ENCODE results near the gene ATP8B4.

ATP8B4 gene

GRCh38 chr15:49824775-49825099, 294.3 kb downstream of the ATP8B4 start:
- DNase-seq: no peak

DNA sequence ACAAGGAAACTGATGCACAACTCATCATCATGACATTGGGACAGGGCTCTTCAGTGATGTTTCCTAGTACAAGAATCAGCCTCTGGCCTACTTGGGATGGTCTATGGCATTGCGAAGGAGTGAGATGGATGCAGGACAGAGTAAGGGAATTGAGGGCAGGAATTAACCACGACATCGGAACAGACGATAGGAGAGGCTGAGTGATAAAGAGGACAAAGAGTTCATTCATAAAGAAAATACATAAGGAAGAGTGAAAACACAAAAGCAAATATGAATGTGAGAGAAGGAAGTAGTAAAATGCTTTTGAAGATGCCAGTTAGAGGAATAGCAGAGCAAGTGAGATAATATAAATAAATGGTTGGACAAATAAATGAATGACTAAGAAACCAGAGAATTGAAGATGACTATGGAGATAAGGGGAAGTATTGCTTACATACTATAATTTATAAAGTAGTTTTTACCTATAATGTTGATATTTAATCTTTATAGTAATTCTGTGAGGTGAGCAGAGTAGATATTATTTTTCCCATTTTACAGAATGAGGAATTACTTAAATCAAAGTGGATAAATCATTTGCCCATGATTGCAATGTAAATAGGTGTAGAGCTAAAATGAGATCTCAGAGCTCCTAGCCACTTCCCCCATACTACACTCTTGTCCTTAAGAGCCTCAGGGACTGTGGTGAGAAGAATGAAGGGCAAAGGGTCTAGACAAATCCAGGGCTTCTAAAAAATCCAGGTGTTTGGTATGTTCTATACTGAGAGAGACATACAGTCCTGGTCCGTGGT, 294.9 kb downstream of the ATP8B4 start:
- DNase-seq: no peak

DNA sequence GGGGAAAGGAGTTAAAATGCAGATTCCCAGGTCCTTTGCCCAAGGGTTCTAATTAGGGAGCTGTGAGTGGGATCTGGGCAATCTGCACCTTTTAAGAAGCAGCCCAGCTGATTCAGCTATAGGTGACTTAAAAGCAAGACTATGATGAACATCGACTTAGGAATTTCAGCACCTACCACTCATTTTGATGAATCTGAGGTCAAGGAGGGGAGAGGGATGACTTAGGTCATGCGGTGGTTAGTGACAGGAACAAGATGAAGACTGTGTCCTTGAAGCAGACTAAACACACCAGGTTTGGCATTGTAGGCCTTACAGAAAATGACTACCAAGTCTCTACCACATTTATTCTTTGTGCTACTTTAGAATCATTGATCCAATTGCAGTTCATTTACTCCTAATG, 301.9 kb downstream of the ATP8B4 start:
- no peak for DNase-seq

GRCh38 chr15:49815950-49816349, 303.1 kb downstream of the ATP8B4 start:
- DNase-seq: peak in 3 of 56 donors; percentile 1 to 3 (median 2)

GRCh38 chr15:49815526-49815925, 303.5 kb downstream of the ATP8B4 start:
- no peak for DNase-seq

DNA sequence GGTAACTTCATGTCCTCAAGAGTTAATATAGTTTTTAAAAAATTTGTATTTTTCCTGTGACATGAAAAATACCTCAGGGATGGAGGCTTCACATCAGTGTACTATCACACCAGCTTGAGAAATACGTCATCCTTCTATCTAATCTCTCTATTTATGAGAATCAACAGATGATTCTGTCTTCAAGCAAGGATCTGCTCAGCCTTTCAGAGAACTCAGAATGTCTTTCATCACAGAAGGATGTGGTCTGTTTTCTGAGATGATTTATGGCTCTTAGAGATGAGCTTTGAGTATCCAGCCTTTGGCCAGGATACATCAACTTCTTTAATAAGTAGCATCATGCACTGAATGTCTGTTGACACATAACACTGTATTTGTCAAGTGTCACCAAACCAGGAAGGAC, 304.3 kb downstream of the ATP8B4 start:
- DNase-seq: no peak

GRCh38 chr15:49813625-49814024, 305.4 kb downstream of the ATP8B4 start:
- no peak for DNase-seq

DNA sequence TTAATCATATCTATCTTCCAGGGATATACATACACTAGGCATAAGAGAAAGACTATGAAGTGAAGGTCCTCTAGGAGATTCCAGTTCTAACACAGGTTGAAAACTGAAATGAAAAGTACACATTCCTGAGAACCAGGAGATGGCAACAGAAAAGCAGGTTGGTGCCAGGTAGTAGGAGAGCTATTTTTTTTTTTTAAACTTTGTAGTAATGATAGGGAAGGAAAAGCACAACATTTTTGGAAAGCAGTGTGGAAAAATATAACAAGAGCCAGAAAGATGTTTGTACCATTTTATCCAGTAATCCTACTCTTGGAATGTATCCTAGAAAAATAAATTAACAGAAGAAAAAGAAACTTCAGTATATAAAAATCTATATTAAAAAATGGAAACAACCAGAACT, 308.3 kb downstream of the ATP8B4 start:
- DNase-seq: no peak

DNA sequence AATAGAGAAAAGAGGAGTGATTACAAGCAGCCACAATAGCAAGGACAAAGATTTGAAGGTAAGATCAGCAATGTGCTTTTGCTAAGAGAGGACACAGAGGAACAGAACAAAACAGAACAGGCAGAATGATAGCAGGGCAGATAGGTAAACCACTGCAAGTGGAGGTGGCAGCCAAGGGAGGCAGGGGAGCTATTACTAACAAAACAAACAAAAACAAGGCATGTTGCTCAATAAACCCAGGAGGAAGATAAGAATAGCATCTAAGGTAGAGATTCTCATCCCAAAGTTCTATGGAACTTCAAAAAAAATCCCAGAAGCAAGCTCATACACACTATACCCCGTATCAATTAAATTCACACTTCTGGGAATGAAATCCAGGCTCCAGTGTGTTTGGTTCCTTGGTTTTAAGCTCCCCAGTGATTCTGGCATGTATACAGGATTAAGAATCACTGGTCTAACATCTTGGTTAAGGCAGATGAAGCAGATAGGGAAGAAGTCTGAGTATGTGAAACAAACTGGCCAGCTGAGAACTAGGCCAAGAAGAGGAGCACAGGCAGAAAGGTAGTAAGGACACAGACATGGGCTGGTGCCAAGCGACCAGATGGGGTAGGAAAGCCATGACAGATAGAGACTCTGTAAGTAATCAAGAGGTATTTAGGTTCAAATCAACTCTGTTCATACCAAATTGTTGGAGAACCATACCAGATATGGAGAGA, 309.0 kb downstream of the ATP8B4 start:
- no peak for DNase-seq

- DNase-seq: no peak
Measured at GRCh38 chr15:49808341-49808740, 310.7 kb downstream of the ATP8B4 start.

Measured in amygdala (tissue), 56 donors.